K562 (cell line): Measurements from ENCODE around the gene PLEKHN1. TPM values are rescaled to one million over a fixed set of nuclear protein-coding genes. Genes with fewer than 3 reads are reported as not detected.

Source experiments
- FOSL1 ChIP-seq: fragments of 200-800 bp; sonication (Bioruptor generic); conservative IDR thresholded peaks from 2 replicates; pipeline ENCODE4 v1.6.1; 2016; ENCODE audit warnings: missing genetic modification characterization, missing compliant biosample characterization
- KHSRP ChIP-seq: fragments of 450-650 bp; IDR thresholded peaks from 2 replicates; pipeline ENCODE4 v1.6.1; 2017
- NELFE ChIP-seq: IDR thresholded peaks from 2 replicates; pipeline ENCODE4 v1.6.1; 2011; ENCODE audit warnings: mild to moderate bottlenecking; ENCODE audit not compliant: insufficient read depth, insufficient read length
- SIRT6 ChIP-seq: IDR thresholded peaks from one replicate; pipeline ENCODE4 v1.6.1; 2012; ENCODE audit warnings: low read depth, mild to moderate bottlenecking, control low read depth, inconsistent platforms, low read length, moderate library complexity
- ZNF311 ChIP-seq: fragments of 250-450 bp; sonication (Bioruptor Pico); IDR thresholded peaks from 2 replicates; pipeline ENCODE4 v1.4.0; 2020; ENCODE audit warnings: mild to moderate bottlenecking, moderate library complexity
- polyA plus RNA-seq, 8 experiments: library from polyadenylated mRNA; depleted of rRNA in 4 of 8; stranded (reverse) in 5 of 8; unstranded in 3 of 8; fragments of >200 nt; fragmentation: Nextera tagmentation in 2 of 8; fragmentation: Illumina TruSeq in 1 of 8; extraction: Ambion mirVana in 2 of 8; extraction: Trizol in 1 of 8; gene quantifications; 2 replicates each; pipeline versions ENCODE4 v1.2.1 to v1.2.3, GENCODE V29; 2011 to 2014; ENCODE audit warnings: inconsistent platforms in 1 of 8, missing spikeins in 1 of 8
- total RNA-seq, 7 experiments: library from RNA; depleted of rRNA in 6 of 7; stranded (reverse); fragments of >200 nt in 6 of 7; fragmentation: Illumina TruSeq in 2 of 7; extraction: Trizol in 2 of 7; gene quantifications; 2 replicates each; pipeline versions ENCODE4 v1.2.1 to v1.2.3, GENCODE V29; 2011 to 2021; ENCODE audit warnings: low replicate concordance in 1 of 7
- TF ChIP-seq, protein P1 (sequence below): sonication (generic); formaldehyde crosslinking; IDR thresholded peaks from 2 replicates; pipeline ENCODE4 v1.8.0; 2022; ENCODE audit warnings: missing genetic modification reagents, mild to moderate bottlenecking, borderline replicate concordance
- TF ChIP-seq, protein P2 (sequence below), 2 experiments: fragments of 450-650 bp; IDR thresholded peaks; 2 replicates each; pipeline ENCODE4 v1.6.1; 2016; ENCODE audit warnings: mild to moderate bottlenecking in 2 of 2, borderline replicate concordance in 1 of 2, low read depth in 1 of 2, moderate library complexity in 1 of 2

The PLEKHN1 gene
- total and polyA plus RNA-seq, 9 of the 15 experiments (the other 6 are each of a cell fraction or from before 2014, with no cell fraction given) = 0.07 to 1.5 (median 0.13) TPM; not detected in 2

DNA sequence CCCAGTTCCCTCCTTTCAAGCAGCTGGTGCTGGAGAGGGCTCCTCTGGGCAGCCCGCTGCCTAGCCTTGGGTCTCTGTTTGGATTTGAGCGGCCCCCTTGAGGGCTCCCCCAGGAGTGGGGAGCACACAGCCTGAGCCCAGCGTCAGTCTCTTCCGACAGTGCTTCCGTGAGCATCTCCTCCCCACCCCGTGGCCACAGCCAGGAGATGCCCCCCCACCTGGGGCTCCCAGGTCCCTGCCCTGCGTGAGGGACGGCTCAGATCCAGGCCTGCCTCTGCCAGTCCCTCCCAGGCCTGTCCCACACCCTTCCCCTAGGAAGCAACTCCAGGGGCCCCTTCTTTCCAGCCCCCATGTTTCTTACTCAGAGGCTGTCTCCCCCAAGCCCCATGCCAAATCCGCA lies 39.0 kb upstream of the PLEKHN1 start (continued):
- TF ChIP-seq, protein P1, sequence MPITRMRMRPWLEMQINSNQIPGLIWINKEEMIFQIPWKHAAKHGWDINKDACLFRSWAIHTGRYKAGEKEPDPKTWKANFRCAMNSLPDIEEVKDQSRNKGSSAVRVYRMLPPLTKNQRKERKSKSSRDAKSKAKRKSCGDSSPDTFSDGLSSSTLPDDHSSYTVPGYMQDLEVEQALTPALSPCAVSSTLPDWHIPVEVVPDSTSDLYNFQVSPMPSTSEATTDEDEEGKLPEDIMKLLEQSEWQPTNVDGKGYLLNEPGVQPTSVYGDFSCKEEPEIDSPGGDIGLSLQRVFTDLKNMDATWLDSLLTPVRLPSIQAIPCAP (CRISPR knock-in tag) = no peak
- TF ChIP-seq NELFE = no peak
- TF ChIP-seq, protein P2, sequence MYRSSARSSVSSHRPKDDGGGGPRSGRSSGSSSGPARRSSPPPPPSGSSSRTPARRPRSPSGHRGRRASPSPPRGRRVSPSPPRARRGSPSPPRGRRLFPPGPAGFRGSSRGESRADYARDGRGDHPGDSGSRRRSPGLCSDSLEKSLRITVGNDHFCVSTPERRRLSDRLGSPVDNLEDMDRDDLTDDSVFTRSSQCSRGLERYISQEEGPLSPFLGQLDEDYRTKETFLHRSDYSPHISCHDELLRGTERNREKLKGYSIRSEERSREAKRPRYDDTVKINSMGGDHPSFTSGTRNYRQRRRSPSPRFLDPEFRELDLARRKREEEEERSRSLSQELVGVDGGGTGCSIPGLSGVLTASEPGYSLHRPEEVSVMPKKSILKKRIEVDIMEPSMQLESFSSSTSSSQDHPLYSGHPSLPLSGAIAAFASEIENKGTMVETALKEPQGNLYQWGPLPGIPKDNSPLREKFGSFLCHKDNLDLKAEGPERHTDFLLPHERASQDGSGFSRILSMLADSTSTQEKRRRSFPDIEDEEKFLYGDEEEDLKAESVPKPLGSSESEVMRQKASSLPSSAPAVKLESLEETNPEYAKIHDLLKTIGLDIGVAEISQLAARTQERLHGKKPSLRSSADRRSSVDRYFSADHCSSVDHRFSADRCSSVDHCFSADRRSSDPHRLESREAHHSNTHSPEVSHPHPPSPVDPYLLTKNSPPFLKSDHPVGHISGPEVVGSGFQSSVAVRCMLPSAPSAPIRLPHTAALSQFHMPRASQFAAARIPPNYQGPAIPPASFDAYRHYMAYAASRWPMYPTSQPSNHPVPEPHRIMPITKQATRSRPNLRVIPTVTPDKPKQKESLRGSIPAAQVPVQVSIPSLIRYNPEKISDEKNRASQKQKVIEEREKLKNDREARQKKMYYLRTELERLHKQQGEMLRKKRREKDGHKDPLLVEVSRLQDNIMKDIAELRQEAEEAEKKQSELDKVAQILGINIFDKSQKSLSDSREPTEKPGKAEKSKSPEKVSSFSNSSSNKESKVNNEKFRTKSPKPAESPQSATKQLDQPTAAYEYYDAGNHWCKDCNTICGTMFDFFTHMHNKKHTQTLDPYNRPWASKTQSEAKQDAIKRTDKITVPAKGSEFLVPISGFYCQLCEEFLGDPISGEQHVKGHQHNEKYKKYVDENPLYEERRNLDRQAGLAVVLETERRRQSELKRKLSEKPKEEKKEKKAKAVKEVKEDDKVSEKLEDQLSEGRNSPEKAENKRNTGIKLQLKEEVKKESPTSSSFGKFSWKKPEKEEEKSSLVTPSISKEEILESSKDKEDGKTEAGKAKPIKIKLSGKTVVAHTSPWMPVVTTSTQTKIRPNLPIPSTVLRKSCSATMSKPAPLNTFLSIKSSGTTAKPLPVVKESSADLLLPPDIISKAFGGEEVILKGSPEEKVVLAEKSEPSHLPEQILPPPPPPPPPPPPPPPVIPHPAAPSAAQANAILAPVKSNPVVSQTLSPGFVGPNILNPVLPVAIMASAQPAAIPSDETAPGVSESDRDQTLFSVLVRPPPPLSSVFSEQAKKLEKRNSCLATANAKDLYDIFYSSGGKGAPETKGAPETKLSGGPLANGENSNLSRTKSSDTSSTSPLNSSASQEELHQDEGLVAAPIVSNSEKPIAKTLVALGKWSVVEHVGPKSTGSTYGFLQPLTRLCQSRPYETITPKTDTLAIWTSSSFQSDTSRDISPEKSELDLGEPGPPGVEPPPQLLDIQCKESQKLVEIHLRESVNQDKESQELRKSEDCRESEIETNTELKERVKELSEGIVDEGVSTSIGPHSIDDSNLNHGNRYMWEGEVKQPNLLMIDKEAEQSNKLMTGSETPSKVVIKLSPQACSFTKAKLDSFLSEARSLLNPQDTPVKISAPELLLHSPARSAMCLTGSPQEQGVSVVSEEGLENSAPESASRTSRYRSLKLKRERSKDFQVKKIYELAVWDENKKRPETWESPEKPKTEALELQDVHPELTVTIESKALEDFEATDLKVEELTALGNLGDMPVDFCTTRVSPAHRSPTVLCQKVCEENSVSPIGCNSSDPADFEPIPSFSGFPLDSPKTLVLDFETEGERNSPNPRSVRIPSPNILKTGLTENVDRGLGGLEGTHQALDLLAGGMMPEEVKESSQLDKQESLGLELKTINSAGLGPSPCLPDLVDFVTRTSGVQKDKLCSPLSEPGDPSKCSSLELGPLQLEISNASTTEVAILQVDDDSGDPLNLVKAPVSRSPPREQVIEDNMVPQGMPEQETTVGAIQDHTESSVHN (IDR thresholded peaks at IDR 0.05; ENCODE audit: borderline replicate concordance in 1 of 2, low read depth in 1 of 2) = no peak
- no peak for TF ChIP-seq FOSL1 (tag)
- no peak for TF ChIP-seq ZNF311 (CRISPR knock-in tag)
- no peak for TF ChIP-seq SIRT6
- no peak for TF ChIP-seq KHSRP
